Activated gamma-delta T cell (primary cell): Measurements from ENCODE around the gene FAM83G.

Source experiments
- DNase-seq: peaks from one replicate; lab custom pipeline; 2025; lab: John Stamatoyannopoulos, UW

FAM83G gene

GRCh38 chr17:18987862-18988545 lies 16.6 kb downstream of the FAM83G start:
- DNase-seq = no peak

GRCh38 chr17:18987230-18987610 lies 17.3 kb downstream of the FAM83G start:
- DNase-seq = no peak

GRCh38 chr17:18986541-18987229 lies 17.9 kb downstream of the FAM83G start:
- DNase-seq = no peak

GRCh38 chr17:18985475-18985874 lies 19.1 kb downstream of the FAM83G start:
- DNase-seq = no peak

GRCh38 chr17:18984273-18985114 lies 20.1 kb downstream of the FAM83G start:
- no peak for DNase-seq

- no peak for DNase-seq
Measured at GRCh38 chr17:18981642-18982424, 22.7 kb downstream of the FAM83G start.

GRCh38 chr17:18981335-18981641 lies 23.3 kb downstream of the FAM83G start:
- DNase-seq = no peak

- no peak for DNase-seq
Measured at GRCh38 chr17:18980682-18981334, 23.8 kb downstream of the FAM83G start.

GRCh38 chr17:18978655-18979054 lies 25.9 kb downstream of the FAM83G start:
- DNase-seq = no peak

- DNase-seq = no peak
Measured at GRCh38 chr17:18978050-18978449, 26.5 kb downstream of the FAM83G start.

- DNase-seq = no peak
Measured at GRCh38 chr17:18977646-18978045, 26.9 kb downstream of the FAM83G start.

- DNase-seq = no peak
Measured at GRCh38 chr17:18977021-18977420, 27.5 kb downstream of the FAM83G start.

GRCh38 chr17:18976201-18976600 lies 28.4 kb downstream of the FAM83G start:
- no peak for DNase-seq

- DNase-seq = no peak
Measured at GRCh38 chr17:18975597-18975996, 29.0 kb downstream of the FAM83G start.

GRCh38 chr17:18974407-18975149 lies 30.0 kb downstream of the FAM83G start:
- DNase-seq = no peak

GRCh38 chr17:18971801-18972200 lies 32.8 kb downstream of the FAM83G start:
- no peak for DNase-seq

GRCh38 chr17:18970582-18971480 lies 33.7 kb downstream of the FAM83G start:
- no peak for DNase-seq

- DNase-seq = no peak
Measured at GRCh38 chr17:18968945-18969887, 35.3 kb downstream of the FAM83G start.

- DNase-seq = no peak
Measured at GRCh38 chr17:18968345-18968744, 36.2 kb downstream of the FAM83G start.
